ENCODE measurements around the gene HSBP1.

HSBP1 gene

GRCh38 chr16:83840060-83840617, 32.4 kb downstream of the HSBP1 start:
- no peak for DNase-seq

- no peak for DNase-seq
Measured at GRCh38 chr16:83842291-83842690, 34.5 kb downstream of the HSBP1 start.

- DNase-seq = peak in 1 of 2 experiments; percentile 35
Measured at GRCh38 chr16:83842756-83843507, 35.2 kb downstream of the HSBP1 start.

- no peak for DNase-seq
Measured at GRCh38 chr16:83843657-83844056, 35.9 kb downstream of the HSBP1 start.

GRCh38 chr16:83845263-83845662, 37.5 kb downstream of the HSBP1 start:
- no peak for DNase-seq

- DNase-seq = no peak
Measured at GRCh38 chr16:83847371-83848225, 39.8 kb downstream of the HSBP1 start.

GRCh38 chr16:83849421-83849820, 41.6 kb downstream of the HSBP1 start:
- DNase-seq = no peak

- DNase-seq = no peak
Measured at GRCh38 chr16:83850947-83851346, 43.2 kb downstream of the HSBP1 start.

GRCh38 chr16:83851473-83851872, 43.7 kb downstream of the HSBP1 start:
- no peak for DNase-seq

GRCh38 chr16:83852774-83853173, 45.0 kb downstream of the HSBP1 start:
- no peak for DNase-seq

GRCh38 chr16:83853834-83854233, 46.1 kb downstream of the HSBP1 start:
- no peak for DNase-seq

- no peak for DNase-seq
Measured at GRCh38 chr16:83854420-83854819, 46.6 kb downstream of the HSBP1 start.

- DNase-seq = no peak
Measured at GRCh38 chr16:83856792-83857191, 49.0 kb downstream of the HSBP1 start.

- no peak for DNase-seq
Measured at GRCh38 chr16:83859265-83859664, 51.5 kb downstream of the HSBP1 start.

- DNase-seq = no peak
Measured at GRCh38 chr16:83862661-83863060, 54.9 kb downstream of the HSBP1 start.

GRCh38 chr16:83863682-83864081, 55.9 kb downstream of the HSBP1 start:
- no peak for DNase-seq

Data from NCI-H524 (cell line).